Stimulated activated CD4-positive, alpha-beta T cell treated with anti-CD3 and anti-CD28 coated beads, TNF-alpha, amount 100 ng/mL, for 48 hours (primary cell): ENCODE data around the gene SPPL3.
"Not testable (repeated sequence)": the region's sequence is repeated elsewhere in the genome, so short reads cannot be mapped to it uniquely, and the experiment has no call there.

Experiments used
- DNase-seq, 3 donors: peaks; one replicate each; pipeline ENCODE4 v3.0.0-alpha.2; 2020; ENCODE audit warnings: low read depth in 3 of 3

Gene SPPL3

GRCh38 chr12:120904197-120904773 lies at the start of gene SPPL3:
Gene SPPL3, minus strand, starts transcription at chr12:120904358. Its CDS starts 491 bp downstream, at chr12:120903867.
- peak; percentile 79 to 95 (median 82) for DNase-seq

GRCh38 chr12:120950807-120951206 lies 46.6 kb upstream of the SPPL3 start:
- DNase-seq = no peak

GRCh38 chr12:120950260-120950799 lies 46.2 kb upstream of the SPPL3 start:
- DNase-seq = not testable (repeated sequence)

- DNase-seq = not testable (repeated sequence)
These were observed 41.4 kb upstream of the SPPL3 start for GRCh38 chr12:120945516-120945915.

- peak; percentile 44 to 71 (median 52) for DNase-seq
These were observed 40.6 kb upstream of the SPPL3 start for GRCh38 chr12:120944645-120945217.

- DNase-seq = no peak
These were observed 39.3 kb upstream of the SPPL3 start for GRCh38 chr12:120943482-120943881.

- DNase-seq = no peak
These were observed 37.8 kb upstream of the SPPL3 start for GRCh38 chr12:120941846-120942405.

GRCh38 chr12:120941412-120941811 lies 37.3 kb upstream of the SPPL3 start:
- DNase-seq = no peak

- DNase-seq = no peak
These were observed 36.6 kb upstream of the SPPL3 start for GRCh38 chr12:120940799-120941198.

GRCh38 chr12:120940006-120940405 lies 35.8 kb upstream of the SPPL3 start:
- no peak for DNase-seq

GRCh38 chr12:120939523-120939922 lies 35.4 kb upstream of the SPPL3 start:
- no peak for DNase-seq

- DNase-seq = no peak
These were observed 34.3 kb upstream of the SPPL3 start for GRCh38 chr12:120938496-120938895.

- DNase-seq = no peak
These were observed 32.0 kb upstream of the SPPL3 start for GRCh38 chr12:120936197-120936596.

GRCh38 chr12:120933786-120934185 lies 29.6 kb upstream of the SPPL3 start:
- DNase-seq = no peak

GRCh38 chr12:120932956-120933526 lies 28.9 kb upstream of the SPPL3 start:
- DNase-seq = no peak

GRCh38 chr12:120932058-120932457 lies 27.9 kb upstream of the SPPL3 start:
- DNase-seq = no peak

GRCh38 chr12:120930032-120930431 lies 25.9 kb upstream of the SPPL3 start:
- DNase-seq = no peak

GRCh38 chr12:120928864-120929652 lies 24.9 kb upstream of the SPPL3 start:
- DNase-seq = no peak

- DNase-seq = no peak
These were observed 21.8 kb upstream of the SPPL3 start for GRCh38 chr12:120925740-120926563.

- no peak for DNase-seq
These were observed 18.1 kb upstream of the SPPL3 start for GRCh38 chr12:120922279-120922678.

- no peak for DNase-seq
These were observed 17.5 kb upstream of the SPPL3 start for GRCh38 chr12:120921637-120922036.
